ENCODE measurements around the gene EPC1. TPM values are rescaled to one million over a fixed set of nuclear protein-coding genes. Genes with fewer than 3 reads are reported as not detected.
"Not testable (repeated sequence)": the region's sequence is repeated elsewhere in the genome, so short reads cannot be mapped to it uniquely, and the experiment has no call there.

The EPC1 gene
- total RNA-seq, 1 donor from 2014 or later, result 45.4 TPM

DNA sequence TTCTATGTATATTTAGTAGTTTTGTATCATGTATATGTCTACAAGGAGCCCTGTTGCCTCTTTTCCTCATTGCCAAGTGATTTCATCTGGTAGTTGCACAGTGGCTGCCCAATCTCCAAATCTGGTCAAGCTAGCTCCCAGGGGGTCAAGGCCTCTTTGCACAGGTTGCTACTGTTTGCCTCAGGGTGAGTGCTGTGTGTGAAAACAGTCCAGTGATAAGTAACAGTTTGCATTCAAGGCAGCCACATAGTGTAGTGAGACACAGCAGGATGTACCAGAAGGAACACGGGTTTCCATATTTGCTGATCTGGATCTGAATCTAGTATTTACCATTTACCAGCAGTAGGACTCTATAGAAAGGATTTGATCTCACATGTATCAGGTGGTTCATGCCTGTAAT lies 13.3 kb upstream of the EPC1 start:
- peaks cover 32% of the 10 kb centered on the region for H4K20me1 ChIP-seq (ENCODE audit: low read depth)
- no peak overlapping the region for H3K27ac Mint-ChIP-seq

DNA sequence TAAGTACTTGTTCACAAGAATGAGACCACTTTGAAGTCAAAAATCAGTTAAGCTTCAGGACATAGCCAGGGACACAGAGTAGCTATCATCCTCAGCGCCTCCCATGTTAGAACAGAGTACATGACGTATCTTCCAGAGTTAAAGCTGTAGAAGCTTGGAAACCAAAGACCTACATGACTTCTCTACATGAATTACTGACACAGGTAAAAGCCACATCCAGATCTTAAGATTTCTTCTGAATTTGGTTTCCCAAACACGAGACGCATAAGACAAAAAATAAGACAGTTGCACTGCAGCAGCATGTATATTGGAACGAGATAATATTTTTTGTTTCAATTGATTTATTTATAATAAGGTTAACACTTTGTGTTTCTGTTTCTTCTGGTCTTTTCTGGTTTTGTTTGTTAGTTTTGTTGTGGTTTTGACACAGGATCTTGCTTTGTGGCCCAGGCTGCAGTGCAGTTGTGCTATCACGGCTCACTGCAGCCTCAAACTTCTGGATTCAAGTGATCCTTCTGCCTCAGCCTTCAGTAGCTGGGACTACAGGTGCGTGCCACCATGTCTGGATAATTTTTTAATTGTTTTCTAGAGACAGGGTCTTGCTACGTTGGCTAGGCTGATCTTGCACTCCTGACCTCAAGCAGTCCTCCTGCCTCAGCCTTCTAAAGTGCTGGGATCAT lies 10.2 kb upstream of the EPC1 start:
- H3K4me3 ChIP-seq, result no peak overlapping the region
- TF ChIP-seq, protein P1, sequence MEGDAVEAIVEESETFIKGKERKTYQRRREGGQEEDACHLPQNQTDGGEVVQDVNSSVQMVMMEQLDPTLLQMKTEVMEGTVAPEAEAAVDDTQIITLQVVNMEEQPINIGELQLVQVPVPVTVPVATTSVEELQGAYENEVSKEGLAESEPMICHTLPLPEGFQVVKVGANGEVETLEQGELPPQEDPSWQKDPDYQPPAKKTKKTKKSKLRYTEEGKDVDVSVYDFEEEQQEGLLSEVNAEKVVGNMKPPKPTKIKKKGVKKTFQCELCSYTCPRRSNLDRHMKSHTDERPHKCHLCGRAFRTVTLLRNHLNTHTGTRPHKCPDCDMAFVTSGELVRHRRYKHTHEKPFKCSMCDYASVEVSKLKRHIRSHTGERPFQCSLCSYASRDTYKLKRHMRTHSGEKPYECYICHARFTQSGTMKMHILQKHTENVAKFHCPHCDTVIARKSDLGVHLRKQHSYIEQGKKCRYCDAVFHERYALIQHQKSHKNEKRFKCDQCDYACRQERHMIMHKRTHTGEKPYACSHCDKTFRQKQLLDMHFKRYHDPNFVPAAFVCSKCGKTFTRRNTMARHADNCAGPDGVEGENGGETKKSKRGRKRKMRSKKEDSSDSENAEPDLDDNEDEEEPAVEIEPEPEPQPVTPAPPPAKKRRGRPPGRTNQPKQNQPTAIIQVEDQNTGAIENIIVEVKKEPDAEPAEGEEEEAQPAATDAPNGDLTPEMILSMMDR (IDR thresholded peaks at IDR 0.05), result no peak
- TF ChIP-seq EZH2phosphoT487 (IDR thresholded peaks at IDR 0.05) (no peak), EZH2 (IDR thresholded peaks at IDR 0.05) (no peak)

More for the DNA sequence above, 13.3 kb upstream of the EPC1 start:
- no peaks in the 10 kb centered on the region for H3K9me3 ChIP-seq (ENCODE audit: low read depth)
- H2AFZ ChIP-seq (replicated peaks), result no peak overlapping the region
- no peaks in the 10 kb centered on the region for H3K4me1 ChIP-seq
- H3K27ac ChIP-seq, result no peak overlapping the region
- Mint-ChIP-seq H3K27me3 (ENCODE audit: insufficient read depth, low read depth) (peaks cover 2% of the 10 kb centered on the region), H3K9me3 (peaks cover 41% of the 10 kb centered on the region), H3K4me1 (no peaks in the 10 kb centered on the region), H3K4me3 (no peak overlapping the region), H3K36me3 (peaks cover 57% of the 10 kb centered on the region)
- TF ChIP-seq EZH2phosphoT487 (IDR thresholded peaks at IDR 0.05), result no peak
- TF ChIP-seq, protein P1 (IDR thresholded peaks at IDR 0.05), result no peak
- TF ChIP-seq EZH2 (IDR thresholded peaks at IDR 0.05), result no peak
- H3K36me3 ChIP-seq, result no peaks in the 10 kb centered on the region
- no peak for DNase-seq (ENCODE audit: low spot score)
- H3K4me3 ChIP-seq, result no peak overlapping the region
- H3K9ac ChIP-seq, result no peak overlapping the region
- H3K79me2 ChIP-seq (ENCODE audit: low read depth), result peaks cover 74% of the 10 kb centered on the region
- no peaks in the 10 kb centered on the region for H3F3A ChIP-seq (ENCODE audit: low read depth)
- H3K4me2 ChIP-seq, result no peak overlapping the region
- H3K27me3 ChIP-seq, result no peaks in the 10 kb centered on the region

DNA sequence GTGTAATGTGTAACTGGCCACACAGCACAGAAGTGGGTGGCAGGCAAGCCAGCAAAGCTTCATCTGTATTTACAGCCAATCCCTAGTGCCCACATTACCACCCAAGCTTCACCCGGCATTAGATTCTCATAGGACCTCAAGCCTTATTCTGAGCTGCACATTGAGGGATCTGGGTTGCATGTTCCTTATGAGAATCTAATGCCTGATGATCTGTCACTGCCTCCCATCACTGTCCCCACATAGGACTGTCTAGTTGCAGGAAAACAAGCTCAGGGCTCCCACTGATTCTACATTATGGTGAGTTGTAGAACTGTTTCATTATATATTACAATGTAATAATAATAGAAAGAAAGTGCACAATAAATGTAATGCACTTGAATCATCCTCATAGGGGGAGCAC lies 7.7 kb upstream of the EPC1 start:
- peaks cover 35% of the 10 kb centered on the region for H3K9me3 Mint-ChIP-seq
- not testable (repeated sequence) for H3K4me1 Mint-ChIP-seq
- H3K36me3 Mint-ChIP-seq, result peaks cover 42% of the 10 kb centered on the region

More for the DNA sequence above, 10.2 kb upstream of the EPC1 start:
- H3K36me3 Mint-ChIP-seq, result peaks cover 59% of the 10 kb centered on the region
- no peak overlapping the region for H3K4me2 ChIP-seq
- no peaks in the 10 kb centered on the region for H3K4me1 Mint-ChIP-seq
- no peak overlapping the region for H3K9ac ChIP-seq
- no peaks in the 10 kb centered on the region for H3F3A ChIP-seq (ENCODE audit: low read depth)
- H3K9me3 Mint-ChIP-seq, result peaks cover 52% of the 10 kb centered on the region
- no peaks in the 10 kb centered on the region for H3K27me3 ChIP-seq
- no peaks in the 10 kb centered on the region for H3K9me3 ChIP-seq (ENCODE audit: low read depth)
- H4K20me1 ChIP-seq (ENCODE audit: low read depth), result peaks cover 20% of the 10 kb centered on the region
- no peaks in the 10 kb centered on the region for H3K4me1 ChIP-seq
- H3K27me3 Mint-ChIP-seq (ENCODE audit: insufficient read depth, low read depth), result peaks cover 2% of the 10 kb centered on the region
- H3K79me2 ChIP-seq (ENCODE audit: low read depth), result peaks cover 70% of the 10 kb centered on the region
- H3K27ac Mint-ChIP-seq, result no peak overlapping the region
- H3K4me3 Mint-ChIP-seq, result no peak overlapping the region
- H2AFZ ChIP-seq (replicated peaks), result no peak overlapping the region
- no peaks in the 10 kb centered on the region for H3K36me3 ChIP-seq
- DNase-seq (ENCODE audit: low spot score), result no peak
- no peak overlapping the region for H3K27ac ChIP-seq

DNA sequence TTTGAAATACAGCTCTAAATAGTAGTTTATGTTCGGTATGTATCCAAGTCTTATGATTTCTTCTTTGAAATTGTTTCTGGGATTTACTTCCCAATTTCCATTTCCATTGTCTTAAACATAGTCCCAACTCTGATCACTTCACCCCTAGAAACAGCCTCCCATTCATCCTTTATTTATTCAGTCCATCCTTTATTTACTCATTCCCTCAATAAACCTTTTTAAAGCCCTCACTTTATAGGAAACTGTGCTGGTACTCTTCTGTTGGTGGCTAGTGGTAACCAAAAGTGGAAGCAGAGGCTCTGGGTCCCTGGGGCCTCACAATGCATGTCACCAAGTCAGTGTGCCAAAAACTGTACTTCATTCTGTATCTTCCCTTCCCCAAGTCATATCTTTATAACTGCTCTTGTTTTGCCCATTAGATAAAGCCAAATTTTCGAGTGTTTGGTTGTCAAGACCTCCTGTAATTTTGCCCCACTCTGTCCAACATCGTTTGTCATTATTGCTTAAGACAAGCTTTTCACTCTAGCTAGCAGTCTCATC lies 3.9 kb upstream of the EPC1 start:
- peaks cover 4% of the 10 kb centered on the region for H3K4me1 ChIP-seq
- H3K36me3 ChIP-seq, result no peaks in the 10 kb centered on the region
- no peak for DNase-seq (ENCODE audit: low spot score)
- Mint-ChIP-seq H3K4me3 (no peak overlapping the region), H3K4me1 (peaks cover 16% of the 10 kb centered on the region), H3K9me3 (peaks cover 16% of the 10 kb centered on the region), H3K36me3 (peaks cover 23% of the 10 kb centered on the region), H3K27ac (no peak overlapping the region), H3K27me3 (ENCODE audit: insufficient read depth, low read depth) (peaks cover 2% of the 10 kb centered on the region)
- TF ChIP-seq EZH2 (IDR thresholded peaks at IDR 0.05) (no peak), EZH2phosphoT487 (IDR thresholded peaks at IDR 0.05) (no peak)
- TF ChIP-seq, protein P1 (IDR thresholded peaks at IDR 0.05), result no peak
- H4K20me1 ChIP-seq (ENCODE audit: low read depth), result peaks cover 2% of the 10 kb centered on the region
- no peak overlapping the region for H3K4me3 ChIP-seq
- H3K79me2 ChIP-seq (ENCODE audit: low read depth), result peaks cover 56% of the 10 kb centered on the region
- no peak overlapping the region for H2AFZ ChIP-seq (replicated peaks)
- H3K4me2 ChIP-seq, result no peak overlapping the region
- no peak overlapping the region for H3K27ac ChIP-seq
- H3K9me3 ChIP-seq (ENCODE audit: low read depth), result no peaks in the 10 kb centered on the region
- H3F3A ChIP-seq (ENCODE audit: low read depth), result peaks cover 19% of the 10 kb centered on the region
- no peak overlapping the region for H3K9ac ChIP-seq
- no peaks in the 10 kb centered on the region for H3K27me3 ChIP-seq

More for the DNA sequence above, 7.7 kb upstream of the EPC1 start:
- not testable (repeated sequence) for H3K27ac Mint-ChIP-seq; H3K9me3 ChIP-seq (ENCODE audit: low read depth); H3K4me1 ChIP-seq; H3K4me3 Mint-ChIP-seq; H3K27me3 ChIP-seq; H3K4me2 ChIP-seq; H4K20me1 ChIP-seq (ENCODE audit: low read depth); H3K9ac ChIP-seq; H3K4me3 ChIP-seq; H3F3A ChIP-seq (ENCODE audit: low read depth); H2AFZ ChIP-seq (replicated peaks); H3K27me3 Mint-ChIP-seq (ENCODE audit: insufficient read depth, low read depth); H3K27ac ChIP-seq; H3K36me3 ChIP-seq; DNase-seq (ENCODE audit: low spot score)
- H3K79me2 ChIP-seq (ENCODE audit: low read depth), result peaks cover 69% of the 10 kb centered on the region

Measured in neural progenitor cell (in vitro differentiated cells).